22Rv1 (cell line): Measurements from ENCODE around the gene GVQW3.

Source experiments
- ZFX ChIP-seq: fragments of 450-650 bp; IDR thresholded peaks from 2 replicates; pipeline ENCODE4 v1.6.1; 2017; ENCODE audit warnings: antibody characterized with exemption, borderline replicate concordance
- TF ChIP-seq, protein P1 (sequence below): fragments of 450-650 bp; IDR thresholded peaks from 2 replicates; pipeline ENCODE4 v1.5.1; 2017; ENCODE audit warnings: mild to moderate bottlenecking

- TF ChIP-seq, protein P1, sequence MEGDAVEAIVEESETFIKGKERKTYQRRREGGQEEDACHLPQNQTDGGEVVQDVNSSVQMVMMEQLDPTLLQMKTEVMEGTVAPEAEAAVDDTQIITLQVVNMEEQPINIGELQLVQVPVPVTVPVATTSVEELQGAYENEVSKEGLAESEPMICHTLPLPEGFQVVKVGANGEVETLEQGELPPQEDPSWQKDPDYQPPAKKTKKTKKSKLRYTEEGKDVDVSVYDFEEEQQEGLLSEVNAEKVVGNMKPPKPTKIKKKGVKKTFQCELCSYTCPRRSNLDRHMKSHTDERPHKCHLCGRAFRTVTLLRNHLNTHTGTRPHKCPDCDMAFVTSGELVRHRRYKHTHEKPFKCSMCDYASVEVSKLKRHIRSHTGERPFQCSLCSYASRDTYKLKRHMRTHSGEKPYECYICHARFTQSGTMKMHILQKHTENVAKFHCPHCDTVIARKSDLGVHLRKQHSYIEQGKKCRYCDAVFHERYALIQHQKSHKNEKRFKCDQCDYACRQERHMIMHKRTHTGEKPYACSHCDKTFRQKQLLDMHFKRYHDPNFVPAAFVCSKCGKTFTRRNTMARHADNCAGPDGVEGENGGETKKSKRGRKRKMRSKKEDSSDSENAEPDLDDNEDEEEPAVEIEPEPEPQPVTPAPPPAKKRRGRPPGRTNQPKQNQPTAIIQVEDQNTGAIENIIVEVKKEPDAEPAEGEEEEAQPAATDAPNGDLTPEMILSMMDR: no peak
- TF ChIP-seq ZFX: no peak
Observed at GRCh38 chr11:76436020-76436419, 54.9 kb downstream of the GVQW3 start.
